ENCODE measurements around the gene SMOC2.
A peak's percentile ranks its signal among the peaks of the same experiment; 100 is the strongest.
"Not testable (repeated sequence)": the region's sequence is repeated elsewhere in the genome, so short reads cannot be mapped to it uniquely, and the experiment has no call there.

SMOC2 gene

GRCh38 chr6:168606722-168607121 is 165.7 kb downstream of the SMOC2 start:
- DNase-seq (ENCODE audit: low read depth) = no peak

GRCh38 chr6:168607272-168608112 is 166.5 kb downstream of the SMOC2 start:
- no peak for DNase-seq (ENCODE audit: low read depth)

- DNase-seq (ENCODE audit: low read depth) = no peak
Observed at GRCh38 chr6:168608113-168608400, 167.1 kb downstream of the SMOC2 start.

GRCh38 chr6:168609026-168609685 is 168.2 kb downstream of the SMOC2 start:
- no peak for DNase-seq (ENCODE audit: low read depth)

- no peak for DNase-seq (ENCODE audit: low read depth)
Observed at GRCh38 chr6:168609914-168610490, 169.0 kb downstream of the SMOC2 start.

- not testable (repeated sequence) for DNase-seq (ENCODE audit: low read depth)
Observed at GRCh38 chr6:168610966-168611365, 170.0 kb downstream of the SMOC2 start.

- DNase-seq (ENCODE audit: low read depth) = no peak
Observed at GRCh38 chr6:168611691-168612090, 170.7 kb downstream of the SMOC2 start.

- no peak for DNase-seq (ENCODE audit: low read depth)
Observed at GRCh38 chr6:168612586-168612985, 171.6 kb downstream of the SMOC2 start.

GRCh38 chr6:168615837-168616236 is 174.9 kb downstream of the SMOC2 start:
- DNase-seq (ENCODE audit: low read depth) = no peak

GRCh38 chr6:168616816-168617765 is 176.1 kb downstream of the SMOC2 start:
- no peak for DNase-seq (ENCODE audit: low read depth)

- DNase-seq (ENCODE audit: low read depth) = no peak
Observed at GRCh38 chr6:168618546-168619315, 177.7 kb downstream of the SMOC2 start.

GRCh38 chr6:168619560-168620314 is 178.8 kb downstream of the SMOC2 start:
- DNase-seq (ENCODE audit: low read depth) = peak; percentile 10

- no peak for DNase-seq (ENCODE audit: low read depth)
Observed at GRCh38 chr6:168620578-168620977, 179.6 kb downstream of the SMOC2 start.

- DNase-seq (ENCODE audit: low read depth) = no peak
Observed at GRCh38 chr6:168623736-168624135, 182.8 kb downstream of the SMOC2 start.

- no peak for DNase-seq (ENCODE audit: low read depth)
Observed at GRCh38 chr6:168624540-168624939, 183.6 kb downstream of the SMOC2 start.

- no peak for DNase-seq (ENCODE audit: low read depth)
Observed at GRCh38 chr6:168624948-168625347, 184.0 kb downstream of the SMOC2 start.

GRCh38 chr6:168625602-168626001 is 184.6 kb downstream of the SMOC2 start:
- DNase-seq (ENCODE audit: low read depth) = no peak

GRCh38 chr6:168626046-168626602 is 185.1 kb downstream of the SMOC2 start:
- DNase-seq (ENCODE audit: low read depth) = no peak

- no peak for DNase-seq (ENCODE audit: low read depth)
Observed at GRCh38 chr6:168627506-168628175, 186.7 kb downstream of the SMOC2 start.

GRCh38 chr6:168628176-168628553 is 187.2 kb downstream of the SMOC2 start:
- DNase-seq (ENCODE audit: low read depth) = no peak
